HFFc6 (cell line): ENCODE data around the gene GARIN5B. TPM values are rescaled to one million over a fixed set of nuclear protein-coding genes. Genes with fewer than 3 reads are reported as not detected.

Source experiments
- DNase-seq: peaks from one replicate; pipeline ENCODE4 v3.0.0-alpha.2; 2018
- H3K27ac Mint-ChIP-seq: 2 replicates; pipeline ENCODE4 v1.8.0; 2020; ENCODE audit warnings: mild to moderate bottlenecking, mixed read lengths
- H3K27me3 Mint-ChIP-seq: 2 replicates; pipeline ENCODE4 v1.8.0; 2021; ENCODE audit warnings: mild to moderate bottlenecking, moderate library complexity, mixed read lengths; ENCODE audit not compliant: insufficient read depth
- H3K36me3 Mint-ChIP-seq: 2 replicates; pipeline ENCODE4 v1.8.0; 2021; ENCODE audit warnings: low read depth, mixed read lengths
- H3K4me1 Mint-ChIP-seq: 2 replicates; pipeline ENCODE4 v1.8.0; 2020; ENCODE audit warnings: low read depth, mixed read lengths
- H3K4me3 Mint-ChIP-seq: 2 replicates; pipeline ENCODE4 v1.8.0; 2020; ENCODE audit warnings: mild to moderate bottlenecking, moderate library complexity, mixed read lengths
- H3K9me3 Mint-ChIP-seq: 2 replicates; pipeline ENCODE4 v1.8.0; 2020; ENCODE audit warnings: mild to moderate bottlenecking, mixed read lengths
- CTCF ChIP-seq: fragments of 200-600 bp; sonication (generic); IDR thresholded peaks from 2 replicates; pipeline ENCODE4 v1.5.0; 2021; ENCODE audit warnings: antibody characterized with exemption, mild to moderate bottlenecking
- total RNA-seq, 6 experiments: library from RNA; stranded (reverse); fragmentation: NEBNext Ultra II Directional; extraction: Animal tissue kit (Norgen Biotek cat#: 25700); gene quantifications; 2 replicates in 1 of 6; 3 replicates in 5 of 6; pipeline ENCODE4 v1.2.3, GENCODE V29; 2021

The GARIN5B gene
- total RNA-seq, 6 experiments from 2014 or later, result 0.05 TPM; not detected in 5

GRCh38 chr19:55400281-55401087, 37.4 kb upstream of the GARIN5B start:
- peaks cover 34% of the 10 kb centered on the region for H3K36me3 Mint-ChIP-seq
- H3K27me3 Mint-ChIP-seq, result peaks cover 1% of the 10 kb centered on the region; the same call in 1 of the 2 replicates
- no peaks in the 10 kb centered on the region for H3K9me3 Mint-ChIP-seq
- no peak overlapping the region; the same call in 1 of the 2 replicates for H3K4me3 Mint-ChIP-seq
- DNase-seq, result no peak
- no peak for TF ChIP-seq CTCF
- peaks cover 14% of the 10 kb centered on the region for H3K4me1 Mint-ChIP-seq
- peak overlapping the region; percentile 31 for H3K27ac Mint-ChIP-seq

- Mint-ChIP-seq H3K36me3 (peaks cover 26% of the 10 kb centered on the region; the same call in 1 of the 2 replicates), H3K9me3 (no peaks in the 10 kb centered on the region), H3K27me3 (no peaks in the 10 kb centered on the region; the same call in 1 of the 2 replicates), H3K27ac (peak overlapping the region; percentile 12; the same call in 1 of the 2 replicates), H3K4me1 (peaks cover 6% of the 10 kb centered on the region; the same call in 1 of the 2 replicates), H3K4me3 (no peak overlapping the region)
- TF ChIP-seq CTCF, result no peak
- DNase-seq, result no peak
These were observed 35.3 kb upstream of the GARIN5B start for GRCh38 chr19:55398200-55398925.

GRCh38 chr19:55392820-55393761, 30.0 kb upstream of the GARIN5B start:
- no peak for TF ChIP-seq CTCF
- no peak overlapping the region for H3K4me3 Mint-ChIP-seq
- H3K4me1 Mint-ChIP-seq, result peaks cover 28% of the 10 kb centered on the region
- peaks cover 32% of the 10 kb centered on the region for H3K36me3 Mint-ChIP-seq
- H3K27ac Mint-ChIP-seq, result no peak overlapping the region
- no peak for DNase-seq
- H3K9me3 Mint-ChIP-seq, result no peaks in the 10 kb centered on the region
- peaks cover 9% of the 10 kb centered on the region for H3K27me3 Mint-ChIP-seq

GRCh38 chr19:55391702-55392615, 28.9 kb upstream of the GARIN5B start:
- Mint-ChIP-seq H3K9me3 (no peaks in the 10 kb centered on the region), H3K36me3 (peaks cover 40% of the 10 kb centered on the region), H3K27ac (peak overlapping the region; percentile 51), H3K4me1 (peaks cover 38% of the 10 kb centered on the region), H3K27me3 (peaks cover 9% of the 10 kb centered on the region), H3K4me3 (no peak overlapping the region; the same call in 1 of the 2 replicates)
- DNase-seq, result no peak
- no peak for TF ChIP-seq CTCF
